ENCODE measurements around the gene SPRR1A. TPM values are rescaled to one million over a fixed set of nuclear protein-coding genes. Genes with fewer than 3 reads are reported as not detected.
"Not testable (repeated sequence)": the region's sequence is repeated elsewhere in the genome, so short reads cannot be mapped to it uniquely, and the experiment has no call there.

The SPRR1A gene
- total RNA-seq, 1 donor from 2014 or later: not detected

DNA sequence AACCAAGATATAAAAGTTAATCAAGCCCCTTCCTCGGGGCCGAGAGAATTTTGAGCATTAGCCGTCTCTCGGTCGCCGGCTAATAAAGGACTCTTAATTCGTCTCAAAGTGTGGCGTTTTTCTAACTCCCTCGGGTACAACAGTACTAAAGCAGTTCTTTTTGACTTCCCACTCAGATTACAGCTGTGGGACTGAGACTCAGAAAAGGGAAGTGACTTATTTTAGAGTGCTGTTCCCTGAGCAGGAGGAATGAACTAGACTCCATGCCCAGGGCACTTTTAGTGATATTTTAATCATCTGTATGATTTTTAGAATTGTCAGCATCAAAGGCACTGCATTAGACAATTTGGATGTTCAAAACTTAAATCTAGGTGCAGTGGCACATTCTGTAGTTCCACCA lies 38.5 kb downstream of the SPRR1A start:
- DNase-seq; intact Hi-C loops (cut with micrococcal nuclease); ATAC-seq: not testable (repeated sequence)

DNA sequence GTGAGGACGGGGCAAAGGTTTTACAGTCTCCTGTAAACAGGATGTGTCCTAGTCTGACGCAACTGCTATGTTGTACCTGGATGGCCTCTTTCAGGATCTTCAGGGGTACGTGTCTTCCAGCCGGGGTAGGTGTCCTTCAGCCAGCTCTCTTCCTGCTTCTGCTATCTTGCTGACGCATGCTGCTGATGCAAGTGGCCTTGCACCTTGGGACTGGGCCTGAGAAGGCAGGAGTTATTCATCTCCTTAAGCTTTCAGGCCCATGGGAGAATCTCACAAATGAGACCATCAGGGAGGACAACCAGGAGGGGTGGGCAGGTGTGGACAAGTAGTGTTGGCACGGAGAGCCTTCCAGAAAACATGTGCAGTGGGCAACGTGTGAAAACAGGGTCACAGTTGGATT lies 39.2 kb downstream of the SPRR1A start:
- intact Hi-C loops (cut with micrococcal nuclease): no loop called here
- ATAC-seq: no peak
- DNase-seq: no peak

DNA sequence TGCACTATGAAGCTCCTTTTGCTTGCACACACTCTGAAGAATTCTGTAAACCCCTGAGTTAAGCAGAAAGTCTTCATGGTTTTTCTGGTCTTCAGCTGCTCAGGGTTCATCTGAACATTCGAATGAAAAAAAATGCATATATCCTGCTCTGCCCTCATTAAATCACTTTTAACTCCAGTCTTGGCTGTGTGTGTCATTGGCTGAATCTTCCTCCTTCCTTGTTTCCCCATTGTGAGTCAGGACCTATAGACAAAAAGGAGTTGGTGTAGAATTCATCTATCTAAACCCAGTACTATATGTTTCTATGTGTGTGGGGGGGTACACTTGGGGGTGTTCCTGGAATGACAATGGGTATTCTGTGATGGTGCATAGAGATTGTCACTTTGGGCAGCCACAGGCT lies 40.5 kb downstream of the SPRR1A start:
- DNase-seq: no peak
- no peak for ATAC-seq
- intact Hi-C loops (cut with micrococcal nuclease): no loop called here

DNA sequence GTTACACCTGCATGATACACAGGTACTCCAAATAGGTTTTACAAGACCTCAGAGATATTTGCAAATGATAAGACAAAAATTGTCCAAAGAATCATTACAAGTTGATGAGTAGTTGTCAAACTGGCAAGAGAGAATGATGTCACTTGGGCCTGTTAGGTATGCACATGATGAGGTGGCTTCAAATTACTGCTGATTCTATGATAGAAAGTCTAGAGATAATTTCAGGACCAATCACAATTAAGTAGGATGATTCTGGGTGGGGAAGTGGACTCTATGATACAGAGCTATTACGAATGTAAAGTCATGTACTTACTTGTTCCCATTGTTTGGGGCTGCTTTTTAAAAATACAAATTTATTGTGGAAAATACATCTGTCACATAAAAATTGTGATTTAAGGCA lies 41.9 kb downstream of the SPRR1A start:
- intact Hi-C loops (cut with micrococcal nuclease): no loop called here

DNA sequence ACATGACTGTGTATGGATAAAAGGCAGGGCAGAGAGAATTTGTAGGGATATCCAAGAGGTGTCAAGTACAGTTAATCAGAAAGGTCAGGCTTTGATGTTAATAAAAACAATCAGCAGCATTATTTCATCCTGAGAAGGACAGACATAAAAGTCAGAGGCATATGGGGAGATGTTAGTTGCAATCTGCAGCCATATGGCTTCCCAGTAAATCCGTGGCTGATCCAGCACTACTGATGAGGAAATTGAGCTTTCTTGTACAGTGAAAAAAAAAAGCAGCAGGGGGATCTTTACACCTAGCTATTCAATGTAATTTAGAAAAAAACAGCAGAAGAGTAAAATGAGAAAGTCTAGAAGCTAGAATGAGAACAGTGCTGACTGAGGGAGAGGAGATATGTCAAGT lies 44.9 kb downstream of the SPRR1A start:
- DNase-seq: no peak
- intact Hi-C loops (cut with micrococcal nuclease): no loop called here
- no peak for ATAC-seq

More for the DNA sequence above, 41.9 kb downstream of the SPRR1A start:
- ATAC-seq (no peak), DNase-seq (no peak)

DNA sequence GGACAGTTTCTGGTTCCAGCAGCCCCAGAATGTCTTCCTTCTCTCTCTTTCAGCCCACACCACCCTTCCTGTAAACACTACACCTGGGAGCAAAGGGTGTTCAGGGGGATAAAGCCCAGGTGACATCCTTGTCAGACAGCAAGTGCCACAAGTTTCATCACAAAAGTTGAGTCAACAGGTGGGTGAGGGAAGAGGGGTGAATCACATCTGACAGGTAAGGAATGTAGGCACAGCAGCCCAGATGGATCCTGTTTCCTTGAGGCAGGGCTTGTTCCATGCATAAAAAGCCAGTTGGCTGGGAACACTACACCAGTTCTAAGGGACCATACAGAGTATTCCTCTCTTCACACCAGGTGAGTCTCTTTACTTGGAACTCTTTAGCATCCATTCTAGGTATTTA lies 47.0 kb downstream of the SPRR1A start, which contains the start of gene SPRR1B:
Gene SPRR1B (plus strand): TSS at position 309 of the 400 bp plus-strand sequence. CDS start 1,143 bp downstream, outside the sequence.
- intact Hi-C loops (cut with micrococcal nuclease): no loop called here
- ATAC-seq (no peak), DNase-seq (no peak)

DNA sequence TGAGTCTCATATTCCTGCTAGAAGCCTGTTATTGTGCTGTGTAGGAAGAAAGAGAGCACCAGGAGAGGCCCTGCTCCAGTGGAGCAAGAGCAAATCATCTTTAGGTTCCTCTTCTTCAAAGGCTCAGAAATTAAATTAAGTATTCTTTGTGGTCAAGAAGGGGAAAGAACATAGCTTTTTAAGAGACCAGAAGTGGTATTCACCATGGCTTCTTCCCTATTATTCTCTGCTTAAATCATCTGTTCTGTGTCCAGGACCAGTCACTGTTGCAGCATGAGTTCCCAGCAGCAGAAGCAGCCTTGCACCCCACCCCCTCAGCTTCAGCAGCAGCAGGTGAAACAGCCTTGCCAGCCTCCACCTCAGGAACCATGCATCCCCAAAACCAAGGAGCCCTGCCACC lies 48.2 kb downstream of the SPRR1A start:
- ATAC-seq (no peak), DNase-seq (no peak)
- intact Hi-C loops (cut with micrococcal nuclease): no loop called here

DNA sequence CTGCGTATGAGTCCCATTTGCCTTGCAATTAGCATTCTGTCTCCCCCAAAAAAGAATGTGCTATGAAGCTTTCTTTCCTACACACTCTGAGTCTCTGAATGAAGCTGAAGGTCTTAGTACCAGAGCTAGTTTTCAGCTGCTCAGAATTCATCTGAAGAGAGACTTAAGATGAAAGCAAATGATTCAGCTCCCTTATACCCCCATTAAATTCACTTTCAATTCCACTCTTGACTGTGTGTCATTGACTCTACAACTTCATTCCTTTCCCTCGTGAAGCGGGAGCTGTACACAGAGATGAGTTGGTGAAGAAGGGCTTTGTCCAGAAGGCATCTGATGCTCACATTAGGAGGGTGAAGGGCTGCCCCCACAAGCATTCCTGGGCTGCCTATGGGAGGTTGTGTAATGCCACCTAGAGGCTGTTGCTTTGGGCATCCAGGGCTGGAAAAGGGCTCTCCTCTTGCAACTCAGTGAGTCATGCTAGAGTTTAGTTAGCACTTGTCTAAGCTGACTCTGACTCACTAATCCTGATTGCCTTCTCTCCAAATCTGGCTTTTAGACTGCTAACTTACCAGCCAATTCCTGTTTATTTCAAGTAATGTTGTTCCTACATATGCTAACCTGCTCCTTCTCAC lies 48.9 kb downstream of the SPRR1A start:
- intact Hi-C loops (cut with micrococcal nuclease): no loop called here
- ATAC-seq: no peak

DNA sequence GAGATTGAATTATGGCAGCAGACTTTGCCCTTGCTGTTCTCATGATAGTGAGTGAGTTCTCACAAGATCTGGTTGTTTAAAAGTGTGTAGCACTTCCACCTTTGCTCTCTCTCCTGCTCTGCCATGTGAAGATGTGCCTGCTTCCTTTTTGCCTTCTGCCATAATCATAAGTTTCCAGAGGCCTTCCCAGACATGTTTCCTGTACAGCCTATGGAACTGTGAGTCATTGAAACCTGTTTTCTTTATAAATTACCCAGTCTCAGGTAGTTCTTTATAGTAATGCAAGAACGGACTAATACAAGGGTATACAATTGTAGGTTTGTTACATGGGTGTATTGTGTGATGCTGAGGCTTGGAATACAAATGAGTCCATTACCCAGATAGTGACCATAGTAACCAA lies 51.3 kb downstream of the SPRR1A start:
- no peak for DNase-seq
- no peak for ATAC-seq
- intact Hi-C loops (cut with micrococcal nuclease): no loop called here

More for the DNA sequence above, 48.9 kb downstream of the SPRR1A start:
- no peak for DNase-seq

Other genes with a start within 250 kb of the SPRR1A start
- gene KPRP, start 226.1 kb upstream of the SPRR1A start, total RNA-seq: not detected
- not detected for gene LCE1F, start 208.9 kb upstream of the SPRR1A start, total RNA-seq
- not detected for gene LCE1E, start 197.8 kb upstream of the SPRR1A start, total RNA-seq
- gene LCE1D, start 187.4 kb upstream of the SPRR1A start, total RNA-seq: not detected
- gene LCE1C, start 177.4 kb upstream of the SPRR1A start, total RNA-seq: not detected
- not detected for gene LCE1B, start 172.1 kb upstream of the SPRR1A start, total RNA-seq
- not detected for gene LCE1A, start 156.6 kb upstream of the SPRR1A start, total RNA-seq
- not detected for gene LCE6A, start 141.2 kb upstream of the SPRR1A start, total RNA-seq
- gene LCE7A, start 124.1 kb upstream of the SPRR1A start, total RNA-seq: not detected
- not detected for gene SMCP, start 105.8 kb upstream of the SPRR1A start, total RNA-seq
- gene IVL, start 75.5 kb upstream of the SPRR1A start, total RNA-seq: not detected
- not detected for gene SPRR5, start 36.9 kb upstream of the SPRR1A start, total RNA-seq
- gene SPRR4, start 13.4 kb upstream of the SPRR1A start, total RNA-seq: not detected
- not detected for gene SPRR3, start 17.7 kb downstream of the SPRR1A start, total RNA-seq
- gene SPRR1B, start 47.1 kb downstream of the SPRR1A start, total RNA-seq: not detected
- not detected for gene SPRR2D, start 57.0 kb downstream of the SPRR1A start, total RNA-seq
- gene SPRR2A, start 73.4 kb downstream of the SPRR1A start, total RNA-seq: not detected
- not detected for gene SPRR2B, start 87.5 kb downstream of the SPRR1A start, total RNA-seq
- not detected for gene SPRR2E, start 110.4 kb downstream of the SPRR1A start, total RNA-seq
- not detected for gene SPRR2F, start 129.4 kb downstream of the SPRR1A start, total RNA-seq
- gene SPRR2G, start 166.8 kb downstream of the SPRR1A start, total RNA-seq: not detected
- not detected for gene LELP1, start 219.3 kb downstream of the SPRR1A start, total RNA-seq
- not detected for gene PRR9, start 233.5 kb downstream of the SPRR1A start, total RNA-seq